UCSD-AML1 (cell line): Measurements from ENCODE around the gene PIP4K2C.
A peak's percentile ranks its signal among the peaks of the same experiment; 100 is the strongest.
"Not testable (repeated sequence)": the region's sequence is repeated elsewhere in the genome, so short reads cannot be mapped to it uniquely, and the experiment has no call there.

Experiments used
- DNase-seq: peaks from one replicate; lab custom pipeline; 2025; ENCODE audit not compliant: unreplicated experiment; lab: John Stamatoyannopoulos, UW

Gene PIP4K2C

GRCh38 chr12:57632958-57633840 lies 42.2 kb downstream of the PIP4K2C start, which contains the start of gene B4GALNT1:
Gene B4GALNT1, minus strand, starts transcription at chr12:57633201. Its CDS starts 1,069 bp downstream, at chr12:57632132.
- DNase-seq: peak; percentile 70

GRCh38 chr12:57636731-57637130 lies 45.7 kb downstream of the PIP4K2C start:
- not testable (repeated sequence) for DNase-seq

GRCh38 chr12:57637364-57637763 lies 46.4 kb downstream of the PIP4K2C start:
- no peak for DNase-seq

GRCh38 chr12:57638096-57638495 lies 47.1 kb downstream of the PIP4K2C start:
- no peak for DNase-seq

GRCh38 chr12:57640175-57641042 lies 49.4 kb downstream of the PIP4K2C start:
- DNase-seq: no peak

- no peak for DNase-seq
Observed at GRCh38 chr12:57641699-57642442, 50.9 kb downstream of the PIP4K2C start.

- not testable (repeated sequence) for DNase-seq
Observed at GRCh38 chr12:57645990-57646658, 55.1 kb downstream of the PIP4K2C start.

- DNase-seq: not testable (repeated sequence)
Observed at GRCh38 chr12:57646659-57647049, 55.7 kb downstream of the PIP4K2C start.
